H54 (cell line): Measurements from ENCODE around the gene GABBR2.
A peak's percentile ranks its signal among the peaks of the same experiment; 100 is the strongest.

ENCODE experiments used
- DNase-seq: peaks from one replicate; pipeline ENCODE4 v3.0.0; 2011; ENCODE audit warnings: low spot score, mixed read lengths; ENCODE audit not compliant: insufficient read length
- FAIRE-seq: peaks from 3 replicates; lab custom pipeline; 2011; peaks lifted over from hg19 to GRCh38; lab: Jason Lieb, UNC
- POLR2A ChIP-seq: IDR thresholded peaks from 2 replicates; pipeline ENCODE4 v1.6.1; 2011; ENCODE audit warnings: low read depth, mild to moderate bottlenecking, low read length

The GABBR2 gene

DNA sequence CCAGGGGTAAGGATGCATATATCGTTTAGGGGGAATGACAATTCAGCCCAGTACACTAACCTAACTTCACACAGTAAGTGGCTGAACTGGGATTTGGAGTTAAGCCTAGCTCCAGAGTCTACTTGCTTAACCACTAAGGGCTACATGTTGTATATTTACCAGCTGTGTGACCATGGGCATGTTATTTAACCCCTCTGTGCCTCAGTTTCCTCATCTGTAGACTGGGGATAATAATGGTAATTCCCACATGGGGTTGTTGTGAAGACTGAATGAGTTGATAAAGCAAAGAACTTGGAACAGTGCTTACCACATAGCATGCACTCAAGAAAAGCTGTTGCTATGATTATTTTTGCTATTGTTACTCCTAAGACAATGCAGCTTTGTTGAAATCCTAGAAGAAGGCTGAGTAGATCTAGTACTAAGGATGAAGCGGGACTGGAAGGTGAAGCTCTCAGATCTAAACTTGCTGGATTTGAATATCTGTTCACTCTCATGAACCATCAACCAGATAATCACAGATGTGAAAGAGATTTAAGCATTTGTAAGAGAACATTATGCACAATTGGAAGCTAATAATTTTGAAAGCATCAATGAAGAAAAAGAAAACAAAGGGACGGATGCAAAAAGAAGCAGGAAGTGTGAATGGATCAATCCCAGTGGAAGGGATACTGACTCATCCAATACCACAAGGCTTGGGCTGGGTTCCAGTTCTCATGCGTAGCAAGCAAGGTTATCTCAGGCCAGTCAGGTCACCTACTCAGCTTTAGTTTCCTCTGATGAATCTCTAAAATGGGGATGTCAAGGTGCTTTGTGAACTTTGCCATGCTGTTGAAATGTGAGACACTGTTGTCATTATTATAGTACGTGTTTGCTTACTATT lies 374.8 kb downstream of the GABBR2 start:
- FAIRE-seq (peak; percentile 93), DNase-seq (peak; percentile 72)
- no peak for TF ChIP-seq POLR2A

DNA sequence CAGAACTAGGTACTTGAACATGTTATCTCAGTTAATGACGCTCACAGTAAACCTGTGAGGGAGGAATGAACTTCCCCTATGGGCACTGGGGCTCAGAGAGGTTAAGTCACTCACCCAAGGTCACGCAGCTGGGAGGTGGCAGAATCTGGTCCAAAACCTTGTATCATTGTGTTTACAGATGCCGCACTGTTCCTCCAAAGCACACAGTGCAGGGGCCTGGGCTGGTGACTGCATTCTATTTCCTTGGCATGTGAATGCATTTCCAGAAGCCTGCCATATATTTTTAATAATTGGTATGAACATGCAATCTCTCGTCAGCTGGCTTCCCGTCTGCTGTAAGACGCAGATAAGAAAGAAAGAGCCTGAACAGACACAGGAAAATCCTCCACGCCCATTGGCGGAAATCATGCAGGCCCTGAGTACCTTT lies 376.3 kb downstream of the GABBR2 start:
- FAIRE-seq (no peak), DNase-seq (no peak)
- no peak for TF ChIP-seq POLR2A

DNA sequence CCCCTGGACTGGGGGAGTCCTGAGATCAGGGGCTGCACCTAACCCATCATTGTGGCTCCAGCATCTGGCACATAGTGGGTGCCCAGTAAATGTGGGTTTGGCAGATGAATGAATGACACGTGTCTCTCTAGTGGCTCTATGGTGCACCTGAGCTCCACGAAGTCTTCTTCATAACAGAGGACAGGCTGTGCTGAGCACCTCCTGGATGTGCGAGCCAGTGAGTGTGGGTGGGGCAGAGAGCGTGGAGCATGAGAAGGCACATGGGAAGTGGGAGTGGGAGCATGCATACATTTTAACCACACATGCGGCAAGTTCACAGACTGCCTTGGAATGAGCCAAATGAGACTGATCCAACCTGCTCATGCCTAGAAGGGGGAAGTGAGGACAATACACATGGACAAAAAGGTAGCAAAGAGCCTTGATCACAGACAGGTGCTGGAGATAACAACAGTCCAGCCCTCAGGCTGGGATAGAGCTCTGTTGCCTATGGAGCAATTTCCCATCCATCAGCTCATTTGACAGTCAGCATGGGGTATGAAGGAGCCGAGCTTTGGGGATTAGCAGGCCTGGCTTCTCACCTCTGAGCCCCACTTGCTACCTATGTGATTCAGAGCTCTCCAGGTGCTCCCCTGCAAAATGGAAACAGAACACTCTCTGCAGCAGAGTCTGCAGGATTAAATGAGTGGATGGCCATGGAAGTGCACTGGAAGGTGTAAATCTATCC lies 377.0 kb downstream of the GABBR2 start:
- TF ChIP-seq POLR2A = no peak
- FAIRE-seq (no peak), DNase-seq (no peak)

DNA sequence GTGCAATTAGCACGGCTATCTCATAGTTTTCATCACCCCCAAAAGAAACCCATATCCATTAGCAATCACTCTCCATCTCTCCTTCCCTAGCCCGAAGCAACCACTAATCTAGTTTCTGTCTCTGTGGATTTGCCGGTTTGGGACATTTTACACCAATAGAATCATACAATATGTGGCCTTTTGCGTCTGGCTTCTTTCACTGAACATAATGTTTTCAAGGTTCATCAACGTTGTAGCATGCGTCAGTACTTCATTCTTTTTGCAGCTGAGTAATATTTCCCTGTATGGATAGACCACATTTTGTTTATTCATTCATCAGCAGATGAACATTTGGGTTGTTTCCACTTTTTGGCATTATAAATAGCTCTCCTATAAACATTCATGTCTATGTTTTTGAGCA lies 377.9 kb downstream of the GABBR2 start:
- FAIRE-seq = no peak
- no peak for TF ChIP-seq POLR2A
- DNase-seq = no peak

DNA sequence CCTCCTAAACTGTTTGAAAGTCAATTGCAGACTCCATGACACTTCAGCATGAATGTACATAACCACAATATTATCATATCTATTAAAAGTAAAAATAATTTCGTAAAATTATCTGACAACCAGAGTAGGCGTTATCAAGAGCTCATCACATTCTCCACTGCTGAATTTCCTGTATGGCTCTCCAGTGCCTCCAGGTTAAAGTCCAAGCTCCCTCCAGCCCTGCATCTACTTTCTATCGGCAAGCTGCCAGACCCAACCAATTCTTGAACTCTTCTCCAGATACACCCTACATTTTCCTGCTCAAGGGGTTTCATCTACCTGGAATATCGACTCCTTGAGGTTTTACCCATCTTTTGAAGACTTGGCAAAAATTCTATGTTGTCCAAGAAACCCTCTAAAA lies 378.8 kb downstream of the GABBR2 start:
- FAIRE-seq = no peak

DNA sequence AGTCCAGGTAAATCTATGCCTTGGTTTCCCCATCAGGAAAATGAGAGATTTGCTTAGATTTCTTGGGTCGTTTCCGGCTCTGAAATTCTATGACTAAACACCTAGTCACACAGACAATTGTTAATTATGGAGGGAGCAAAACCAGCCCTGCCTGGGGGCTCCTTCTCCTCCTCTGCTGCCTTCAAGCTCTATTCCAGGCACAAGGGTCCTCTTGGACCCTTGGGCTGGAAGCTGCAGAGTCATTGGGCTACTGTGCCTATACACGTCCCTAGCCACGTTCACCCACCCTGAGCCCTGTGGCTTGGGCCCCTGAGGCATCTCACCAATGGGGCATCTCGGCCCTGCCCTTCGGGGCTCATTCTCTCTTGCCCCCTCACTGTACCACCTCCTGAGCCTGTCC lies 379.5 kb downstream of the GABBR2 start:
- FAIRE-seq = no peak
- DNase-seq = no peak
- TF ChIP-seq POLR2A = no peak

More for the DNA sequence above, 378.8 kb downstream of the GABBR2 start:
- DNase-seq = no peak
- TF ChIP-seq POLR2A = no peak

DNA sequence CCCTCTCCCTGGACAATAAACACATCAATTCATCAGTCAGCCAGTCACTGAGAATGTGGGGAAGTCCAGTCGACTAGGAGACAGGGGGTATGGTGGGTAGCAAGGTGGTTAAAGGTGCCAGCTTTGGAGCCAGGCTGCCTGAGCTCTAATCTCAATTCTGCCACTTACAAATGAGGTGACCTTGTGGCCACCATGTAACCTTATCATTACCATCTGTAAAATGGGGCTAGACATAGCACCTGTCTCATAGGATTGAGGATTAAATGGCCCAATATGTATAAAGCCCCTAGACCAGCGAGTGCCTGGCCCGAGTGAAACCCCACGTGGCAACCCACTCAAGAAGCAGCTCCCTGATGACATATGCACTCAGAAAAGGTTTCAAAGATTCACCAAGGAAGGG lies 380.0 kb downstream of the GABBR2 start:
- no peak for DNase-seq
- FAIRE-seq = no peak
- TF ChIP-seq POLR2A = no peak

DNA sequence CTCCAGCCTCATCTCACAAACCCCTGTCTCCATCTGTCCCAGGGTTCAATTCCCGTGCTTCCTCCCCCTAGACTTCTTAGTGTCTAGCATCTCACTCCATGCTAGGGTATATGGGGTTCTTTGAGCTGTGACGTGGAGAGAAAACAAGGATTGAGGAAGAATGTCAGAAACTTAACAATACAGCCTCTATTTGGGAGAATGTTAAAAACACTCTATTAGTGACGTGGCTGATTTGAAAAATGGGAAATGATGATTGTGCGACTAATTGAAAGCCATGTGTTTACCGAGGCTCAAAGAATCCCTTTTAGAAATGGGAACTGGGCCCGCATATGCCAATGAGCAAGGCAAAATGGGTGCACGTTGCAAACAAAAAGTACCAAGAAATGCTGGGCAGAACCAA lies 380.6 kb downstream of the GABBR2 start:
- FAIRE-seq (no peak), DNase-seq (no peak)
- no peak for TF ChIP-seq POLR2A

DNA sequence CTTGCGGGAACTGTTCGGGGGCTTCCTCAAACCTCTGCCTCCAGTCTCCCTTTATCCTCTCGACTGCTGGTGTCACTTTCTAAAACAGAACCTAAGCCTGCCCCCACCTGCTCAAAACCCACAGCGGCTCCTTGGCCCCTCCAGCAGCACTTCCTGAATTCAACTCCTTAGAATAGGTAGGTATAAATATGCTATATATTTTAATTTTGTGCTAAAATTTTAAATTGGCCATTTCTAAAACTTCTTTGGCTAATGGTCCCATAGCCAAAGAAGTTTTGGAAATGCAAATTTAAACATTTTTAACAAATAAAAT lies 381.5 kb downstream of the GABBR2 start:
- no peak for FAIRE-seq

DNA sequence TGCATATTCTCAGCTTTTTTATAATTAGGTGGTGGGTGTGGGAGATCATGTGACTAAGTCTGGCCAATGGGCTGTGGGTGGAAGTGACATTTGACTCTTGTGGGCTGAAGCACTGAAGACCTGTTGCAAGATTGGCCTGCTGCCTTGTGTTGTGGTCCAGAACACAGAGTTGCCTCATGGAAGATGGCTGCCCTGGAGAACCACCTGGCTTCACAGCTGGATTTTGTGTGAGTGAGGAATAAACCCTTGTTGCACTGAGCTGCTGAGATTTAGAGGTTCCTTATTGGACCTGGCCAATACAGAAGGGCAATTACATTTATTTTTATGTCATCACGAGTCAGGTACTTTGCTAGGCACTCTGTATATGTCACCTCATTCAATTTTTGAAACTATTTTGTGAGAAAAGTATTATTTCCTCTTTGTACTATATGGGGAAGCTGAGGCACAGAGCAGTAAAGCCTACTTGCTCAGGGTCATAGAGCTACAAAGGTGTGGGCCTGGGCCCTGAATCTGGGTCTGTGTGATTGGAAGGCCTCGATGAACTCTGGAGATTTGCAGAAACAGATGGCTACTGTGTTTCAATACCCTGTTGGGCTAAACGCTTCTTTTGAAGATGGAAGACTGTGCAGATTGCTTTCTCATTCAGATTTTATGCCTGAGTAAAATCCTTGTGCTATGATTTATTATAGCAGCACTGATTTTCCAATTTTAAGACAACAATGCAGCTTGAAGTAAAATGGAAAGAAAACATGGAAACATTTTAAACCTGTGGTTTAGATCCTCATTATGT lies 382.1 kb downstream of the GABBR2 start:
- no peak for FAIRE-seq
- no peak for DNase-seq
- TF ChIP-seq POLR2A = no peak

More for the DNA sequence above, 381.5 kb downstream of the GABBR2 start:
- no peak for TF ChIP-seq POLR2A
- DNase-seq = no peak

DNA sequence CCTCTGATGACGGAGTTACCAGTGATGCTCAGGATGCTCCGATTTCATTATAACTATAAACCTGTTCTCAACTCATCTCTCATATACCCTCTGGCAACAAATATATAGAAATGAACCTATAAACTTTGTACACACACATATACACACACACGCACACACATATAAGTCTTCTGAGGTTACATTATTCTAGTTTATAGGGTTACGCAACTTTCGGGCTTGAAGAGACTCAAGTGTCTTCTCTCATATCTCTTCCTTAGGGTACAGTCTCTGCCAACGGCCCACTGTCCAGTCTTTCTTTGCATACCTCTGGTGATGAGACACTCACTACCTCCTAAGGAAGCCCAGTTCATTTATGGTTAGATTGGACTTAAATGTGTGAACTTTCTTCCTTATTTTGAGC lies 383.9 kb downstream of the GABBR2 start:
- DNase-seq (no peak), FAIRE-seq (no peak)
- TF ChIP-seq POLR2A = no peak

DNA sequence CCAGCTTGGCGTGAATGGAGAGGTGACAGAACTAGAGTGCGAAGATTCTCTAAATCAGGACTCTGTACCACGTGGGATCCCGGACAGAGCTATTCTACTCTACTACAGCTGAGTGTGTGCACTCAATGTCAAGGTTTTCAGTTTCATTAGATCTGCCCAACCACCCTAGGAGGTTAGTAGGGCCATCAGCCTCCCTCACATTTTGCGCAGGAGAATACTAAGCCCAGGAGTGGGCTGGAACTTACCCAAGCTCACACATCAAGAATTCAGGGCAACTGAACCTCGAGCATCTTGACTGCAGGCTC lies 385.0 kb downstream of the GABBR2 start:
- no peak for FAIRE-seq

DNA sequence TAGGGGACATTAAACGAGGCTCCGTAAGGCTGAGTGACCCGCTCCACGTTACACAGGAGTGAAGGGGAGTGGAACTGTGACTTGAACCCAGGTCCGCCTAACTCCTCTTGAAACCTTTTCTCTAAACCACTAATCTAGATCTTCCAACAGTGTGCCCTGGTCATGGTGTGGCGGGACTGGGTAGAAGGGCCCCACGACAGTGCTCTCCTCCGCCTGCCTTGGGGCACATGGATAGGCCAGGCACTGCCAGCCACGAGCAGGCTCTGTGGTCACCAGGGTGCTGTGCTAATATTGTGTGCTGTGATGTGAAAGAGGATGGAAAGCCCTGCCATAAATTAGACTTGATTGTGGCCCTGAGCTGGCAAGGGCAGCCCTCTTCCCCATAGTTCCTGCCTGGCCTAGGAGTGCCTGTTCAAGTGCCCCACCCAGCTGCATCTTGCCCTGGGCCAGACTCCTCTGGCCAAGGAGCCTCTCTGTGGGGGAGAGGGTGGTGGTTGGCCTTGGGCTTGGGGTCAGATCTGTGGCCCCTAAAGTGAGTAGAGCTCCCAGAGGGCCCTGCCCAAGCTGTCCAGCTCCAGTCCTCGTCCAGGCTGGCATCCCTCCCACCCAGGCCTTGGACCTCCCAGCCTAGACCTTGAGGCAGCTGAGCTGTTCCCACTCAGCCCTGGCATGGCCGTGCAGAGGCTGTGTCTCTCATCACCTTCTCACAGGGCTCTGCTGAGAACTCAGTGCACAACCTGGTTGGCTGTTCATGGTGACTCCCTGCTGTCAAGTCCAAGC lies 385.5 kb downstream of the GABBR2 start:
- no peak for FAIRE-seq
- no peak for DNase-seq
- no peak for TF ChIP-seq POLR2A

More for the DNA sequence above, 385.0 kb downstream of the GABBR2 start:
- DNase-seq = no peak
- TF ChIP-seq POLR2A = no peak
